GM04503 (cell line): ENCODE results near the gene MMP20.
"Not testable (repeated sequence)": the region's sequence is repeated elsewhere in the genome, so short reads cannot be mapped to it uniquely, and the experiment has no call there.

Source experiments
- DNase-seq: peaks from one replicate; pipeline ENCODE4 v3.0.0-alpha.2; 2012; ENCODE audit warnings: low read depth

Gene MMP20

GRCh38 chr11:102625177-102625576, at the start of gene MMP20:
Gene MMP20 (minus strand): TSS chr11:102625332. CDS start chr11:102625319, 13 bp downstream.
- no peak for DNase-seq

GRCh38 chr11:102669664-102670063, 44.5 kb upstream of the MMP20 start:
- no peak for DNase-seq

- peak; percentile 16 for DNase-seq
Observed at GRCh38 chr11:102666331-102666957, 41.3 kb upstream of the MMP20 start.

- DNase-seq: no peak
Observed at GRCh38 chr11:102664001-102664752, 39.0 kb upstream of the MMP20 start.

GRCh38 chr11:102662607-102663006, 37.5 kb upstream of the MMP20 start:
- no peak for DNase-seq

- DNase-seq: no peak
Observed at GRCh38 chr11:102661040-102661439, 35.9 kb upstream of the MMP20 start.

- no peak for DNase-seq
Observed at GRCh38 chr11:102656528-102656927, 31.4 kb upstream of the MMP20 start.

- DNase-seq: no peak
Observed at GRCh38 chr11:102655547-102655946, 30.4 kb upstream of the MMP20 start.

GRCh38 chr11:102654761-102655160, 29.6 kb upstream of the MMP20 start:
- no peak for DNase-seq

GRCh38 chr11:102653744-102654291, 28.7 kb upstream of the MMP20 start:
- no peak for DNase-seq

- no peak for DNase-seq
Observed at GRCh38 chr11:102647430-102647829, 22.3 kb upstream of the MMP20 start.

GRCh38 chr11:102643941-102644340, 18.8 kb upstream of the MMP20 start:
- no peak for DNase-seq

- DNase-seq: no peak
Observed at GRCh38 chr11:102640946-102641345, 15.8 kb upstream of the MMP20 start.

- DNase-seq: no peak
Observed at GRCh38 chr11:102639656-102640055, 14.5 kb upstream of the MMP20 start.

GRCh38 chr11:102637731-102638130, 12.6 kb upstream of the MMP20 start:
- no peak for DNase-seq

GRCh38 chr11:102633385-102634026, 8.4 kb upstream of the MMP20 start:
- DNase-seq: no peak

- DNase-seq: no peak
Observed at GRCh38 chr11:102632026-102632425, 6.9 kb upstream of the MMP20 start.

- DNase-seq: no peak
Observed at GRCh38 chr11:102630598-102631448, 5.7 kb upstream of the MMP20 start.

GRCh38 chr11:102629908-102630307, 4.8 kb upstream of the MMP20 start:
- not testable (repeated sequence) for DNase-seq

GRCh38 chr11:102626676-102627075, 1.5 kb upstream of the MMP20 start:
- DNase-seq: no peak

GRCh38 chr11:102623998-102624397, 1.1 kb downstream of the MMP20 start:
- no peak for DNase-seq

GRCh38 chr11:102623128-102623527, 2.0 kb downstream of the MMP20 start:
- DNase-seq: no peak
